HG03097 (cell line): ENCODE results near the gene CD109.
"Not testable (repeated sequence)": the region's sequence is repeated elsewhere in the genome, so short reads cannot be mapped to it uniquely, and the experiment has no call there.

Source experiments
- ATAC-seq: cut with Tn5 transposase; IDR thresholded peaks from one replicate; pipeline ENCODE4 v1.9.1; 2021; ENCODE audit not compliant: unreplicated experiment, low FRiP score

The CD109 gene

GRCh38 chr6:73774311-73774774, 78.3 kb downstream of the CD109 start:
- ATAC-seq, result peak; percentile 78

- ATAC-seq, result no peak
Observed at GRCh38 chr6:73779943-73780342, 83.9 kb downstream of the CD109 start.

- ATAC-seq, result no peak
Observed at GRCh38 chr6:73782911-73783310, 86.9 kb downstream of the CD109 start.

DNA sequence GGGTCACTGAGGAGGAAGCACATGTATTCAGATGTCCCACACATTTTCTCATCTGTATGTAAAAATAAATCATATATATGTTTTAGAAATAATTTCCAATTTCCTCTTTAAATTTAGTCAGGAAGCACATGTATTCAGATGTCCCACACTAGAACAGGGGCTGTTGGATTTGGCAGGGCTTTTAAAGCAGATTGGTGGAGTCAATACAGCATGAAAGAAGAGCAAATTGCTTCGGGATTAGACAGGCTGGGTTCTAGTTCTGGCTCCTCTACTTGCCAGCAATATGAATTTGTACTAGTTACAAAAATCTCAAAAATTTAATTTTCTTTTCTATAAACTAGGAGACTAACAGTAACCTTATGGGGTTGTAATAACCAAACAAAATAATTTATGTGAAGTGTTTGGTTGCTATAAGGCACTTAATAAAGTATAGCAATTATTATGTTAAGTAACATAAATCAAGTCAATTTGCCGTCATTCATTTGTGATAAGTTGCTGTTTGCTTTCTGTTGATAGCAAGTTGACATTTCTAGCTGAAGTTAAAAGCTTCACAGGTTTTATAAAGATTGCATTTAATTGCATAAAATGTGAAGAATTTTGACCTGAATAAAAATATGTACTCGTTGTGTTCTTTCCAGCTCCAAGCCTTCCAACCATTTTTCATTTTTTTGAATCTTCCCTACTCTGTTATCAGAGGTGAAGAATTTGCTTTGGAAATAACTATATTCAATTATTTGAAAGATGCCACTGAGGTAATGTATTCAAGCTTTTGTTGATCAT, 88.9 kb downstream of the CD109 start:
- no peak for ATAC-seq

DNA sequence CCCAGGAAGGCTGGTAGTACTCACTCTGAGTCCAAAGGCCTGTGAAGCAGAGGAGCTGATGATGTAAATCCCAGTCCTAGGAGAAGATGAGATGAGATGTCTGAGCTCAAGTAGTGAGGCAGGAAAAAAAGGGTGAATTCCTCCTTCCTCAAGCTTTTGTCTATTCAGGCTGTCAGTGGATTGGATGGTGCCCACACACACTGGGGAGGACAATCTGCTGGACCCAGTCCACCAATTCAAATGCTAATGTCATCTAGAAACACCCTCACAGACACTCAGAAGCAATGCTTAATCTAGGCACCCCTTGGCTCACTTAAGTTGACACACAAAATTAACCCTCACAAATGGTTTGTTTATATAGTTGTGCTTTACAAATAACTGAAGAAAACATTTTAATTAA, 94.6 kb downstream of the CD109 start:
- ATAC-seq, result no peak

- ATAC-seq, result no peak
Observed at GRCh38 chr6:73791336-73791735, 95.3 kb downstream of the CD109 start.

DNA sequence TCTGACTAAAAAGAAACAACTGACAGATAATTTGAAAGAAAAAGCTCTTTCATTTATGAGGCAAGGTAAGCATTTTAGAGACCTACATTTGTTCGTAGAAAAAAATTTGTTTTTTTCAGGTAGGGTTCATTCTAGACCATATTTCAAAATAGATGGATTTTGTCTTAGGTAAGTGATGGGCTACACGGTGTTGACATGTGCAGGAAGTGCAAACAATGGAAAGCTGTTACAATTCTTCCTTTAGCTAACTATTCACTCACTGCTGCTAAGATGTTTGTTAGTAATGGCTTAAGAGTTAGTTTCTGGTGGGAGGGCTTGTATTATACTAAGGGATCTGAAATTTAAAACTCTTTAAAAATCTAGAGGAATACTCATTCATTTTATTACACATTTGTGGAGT, 96.7 kb downstream of the CD109 start:
- ATAC-seq, result no peak

- no peak for ATAC-seq
Observed at GRCh38 chr6:73796881-73797280, 100.9 kb downstream of the CD109 start.

DNA sequence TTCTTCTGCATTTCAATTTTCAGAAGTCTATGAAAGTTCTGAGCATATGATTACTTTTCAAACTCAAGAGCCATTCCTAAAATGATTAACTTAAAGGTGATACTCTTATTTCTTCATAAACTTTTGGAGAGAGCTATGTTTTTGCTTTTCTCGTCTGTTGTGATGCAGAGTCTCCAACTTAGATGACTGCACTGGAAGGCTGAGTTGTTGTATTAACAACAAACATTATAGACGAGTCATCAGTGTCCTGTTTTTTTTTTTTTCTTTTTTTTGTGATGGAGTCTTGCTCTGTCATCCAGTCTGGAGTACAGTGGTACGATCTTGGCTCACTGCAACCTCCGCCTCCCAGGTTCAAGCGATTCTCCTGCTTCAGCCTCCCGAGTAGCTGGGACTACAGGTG, 101.9 kb downstream of the CD109 start:
- no peak for ATAC-seq

GRCh38 chr6:73798592-73798991, 102.6 kb downstream of the CD109 start:
- peak; percentile 72 for ATAC-seq

DNA sequence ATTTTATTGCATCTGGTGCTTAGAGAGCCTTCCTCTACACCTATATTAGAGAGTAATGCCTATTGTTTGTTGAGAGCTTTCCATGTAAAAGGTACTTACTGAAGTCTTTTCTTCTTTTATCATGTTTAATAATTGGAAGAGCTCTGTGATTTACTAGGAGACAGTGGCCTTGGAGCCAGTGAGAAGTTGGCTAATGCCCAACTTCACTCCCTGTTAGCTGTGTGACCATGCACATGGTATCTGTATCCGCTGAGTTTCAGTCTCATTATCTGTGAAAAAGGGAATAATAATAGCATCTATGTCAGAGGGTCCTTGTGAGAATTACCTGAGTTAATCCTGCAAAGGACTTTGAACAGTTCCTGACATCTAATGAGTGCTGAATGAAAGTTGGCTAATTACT, 105.0 kb downstream of the CD109 start:
- no peak for ATAC-seq

DNA sequence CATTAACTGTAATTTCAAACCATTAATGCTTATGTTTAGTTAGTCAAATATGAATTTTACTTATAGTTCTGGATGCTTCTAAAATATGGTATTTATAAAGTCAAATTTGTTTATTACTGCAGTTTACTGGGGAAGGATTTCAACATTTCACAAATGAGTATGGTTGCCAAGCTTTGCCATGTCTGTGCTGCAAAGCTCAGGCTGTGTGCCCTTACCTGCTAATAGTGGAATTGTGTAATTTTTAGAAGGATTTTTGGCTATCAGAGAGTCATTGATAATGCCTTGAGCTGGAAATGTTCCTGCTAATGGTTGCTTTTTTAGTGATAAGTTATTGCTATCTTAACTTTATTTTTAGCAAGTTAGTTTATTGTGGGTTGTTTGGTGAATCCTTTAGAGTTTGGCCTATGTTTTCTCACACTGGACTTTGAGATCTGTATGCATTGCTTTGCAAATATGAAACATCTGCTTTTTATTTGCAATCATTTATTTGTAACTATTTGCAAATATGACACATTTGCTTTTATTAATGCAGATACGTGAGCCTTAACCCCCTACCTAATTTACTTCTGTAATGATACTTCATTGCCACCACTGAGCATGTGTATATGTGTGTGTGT, 105.8 kb downstream of the CD109 start:
- no peak for ATAC-seq

DNA sequence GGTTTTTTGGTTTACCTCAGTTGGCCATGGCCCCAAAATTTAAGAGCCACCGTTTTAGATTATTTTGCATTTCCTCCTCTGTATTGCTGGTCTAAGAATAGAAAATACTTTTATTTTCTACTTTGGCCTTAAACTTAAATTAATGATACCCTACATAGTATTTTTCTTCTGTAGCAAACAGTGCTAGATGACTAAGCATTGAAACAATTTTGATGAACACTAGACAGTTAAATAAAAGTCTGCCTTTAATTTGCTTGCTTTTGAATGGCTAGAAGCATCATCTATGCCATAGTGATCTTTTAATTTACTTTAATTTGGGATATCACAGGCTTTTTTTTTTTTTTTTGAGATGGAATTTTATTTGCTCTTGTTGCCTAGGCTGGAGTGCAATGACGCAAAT, 106.4 kb downstream of the CD109 start:
- ATAC-seq, result no peak

DNA sequence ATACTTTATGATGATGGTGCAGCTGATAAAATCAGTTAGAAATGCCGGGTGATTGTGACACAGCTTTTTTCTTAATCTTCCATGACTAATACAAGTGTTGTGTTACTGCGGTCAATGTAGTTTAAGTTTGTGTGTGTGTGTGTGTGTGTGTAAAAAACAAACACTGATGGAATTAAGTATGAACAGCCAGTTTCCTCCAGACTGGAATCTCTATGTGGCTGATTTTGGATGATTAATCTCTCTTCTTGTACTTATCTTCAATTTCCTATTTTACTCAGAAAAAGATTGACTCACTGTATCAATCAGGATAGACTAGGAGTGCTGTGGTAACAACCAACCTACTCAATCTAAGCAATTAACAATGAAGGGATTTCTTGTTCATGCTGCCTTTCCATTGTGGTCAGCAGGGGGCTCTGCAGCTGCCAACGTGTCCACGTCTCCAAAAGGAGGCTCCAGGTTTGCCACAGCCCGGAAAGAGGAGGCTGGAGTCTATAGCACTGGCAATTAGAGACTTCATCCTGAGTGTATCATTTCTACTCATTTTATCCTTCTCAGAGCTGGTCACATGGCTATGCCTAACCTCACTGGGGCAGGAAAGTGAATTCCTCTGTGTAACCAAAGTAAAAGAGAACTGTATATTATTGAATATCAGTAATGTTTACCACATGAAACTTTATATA, 107.7 kb downstream of the CD109 start:
- no peak for ATAC-seq

- not testable (repeated sequence) for ATAC-seq
Observed at GRCh38 chr6:73805221-73805620, 109.2 kb downstream of the CD109 start.

GRCh38 chr6:73805982-73806381, 110.0 kb downstream of the CD109 start:
- ATAC-seq, result not testable (repeated sequence)

DNA sequence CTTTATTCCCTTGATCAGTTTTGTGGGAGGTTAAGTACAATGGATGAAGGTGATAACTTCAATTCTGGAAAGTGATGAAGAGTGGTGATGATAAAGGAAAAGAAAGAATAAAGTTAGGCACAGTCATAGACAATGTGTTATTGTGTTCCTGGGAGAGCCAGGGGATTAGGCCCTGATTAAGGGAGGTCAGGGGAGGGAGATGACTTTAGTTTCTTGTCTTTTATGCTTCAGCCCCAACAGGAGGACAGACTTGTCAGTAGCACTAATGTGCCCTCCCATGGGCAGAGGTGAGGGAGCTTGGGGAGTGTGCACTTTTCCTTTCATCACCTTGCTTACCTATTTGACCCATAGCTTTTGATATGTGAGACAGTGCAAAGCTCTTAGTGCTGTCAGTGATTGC, 115.7 kb downstream of the CD109 start:
- no peak for ATAC-seq

- ATAC-seq, result no peak
Observed at GRCh38 chr6:73817253-73817652, 121.2 kb downstream of the CD109 start.

DNA sequence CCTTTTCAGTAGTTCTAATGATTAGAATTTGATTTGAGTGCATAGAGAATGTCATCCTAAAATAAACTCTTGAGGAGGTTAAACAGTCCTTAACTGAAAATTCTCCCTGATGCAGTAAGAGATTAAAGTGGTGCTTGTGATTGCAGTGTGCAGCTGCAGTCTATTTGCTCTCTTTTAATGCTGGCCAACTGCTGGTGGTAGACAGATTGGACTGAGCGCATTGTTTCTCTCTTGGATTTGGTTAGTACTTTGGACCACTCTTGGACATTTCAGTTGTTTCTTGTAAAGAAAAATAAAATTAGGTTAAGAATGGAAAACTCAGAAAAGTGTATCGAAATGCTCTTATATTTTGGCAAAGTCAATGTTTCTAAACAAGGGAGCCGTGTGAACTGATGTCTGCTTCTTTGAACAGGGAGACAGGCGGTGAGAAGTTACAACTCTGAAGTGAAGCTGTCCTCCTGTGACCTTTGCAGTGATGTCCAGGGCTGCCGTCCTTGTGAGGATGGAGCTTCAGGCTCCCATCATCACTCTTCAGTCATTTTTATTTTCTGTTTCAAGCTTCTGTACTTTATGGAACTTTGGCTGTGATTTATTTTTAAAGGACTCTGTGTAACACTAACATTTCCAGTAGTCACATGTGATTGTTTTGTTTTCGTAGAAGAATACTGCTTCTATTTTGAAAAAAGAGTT, 127.2 kb downstream of the CD109 start:
- no peak for ATAC-seq

DNA sequence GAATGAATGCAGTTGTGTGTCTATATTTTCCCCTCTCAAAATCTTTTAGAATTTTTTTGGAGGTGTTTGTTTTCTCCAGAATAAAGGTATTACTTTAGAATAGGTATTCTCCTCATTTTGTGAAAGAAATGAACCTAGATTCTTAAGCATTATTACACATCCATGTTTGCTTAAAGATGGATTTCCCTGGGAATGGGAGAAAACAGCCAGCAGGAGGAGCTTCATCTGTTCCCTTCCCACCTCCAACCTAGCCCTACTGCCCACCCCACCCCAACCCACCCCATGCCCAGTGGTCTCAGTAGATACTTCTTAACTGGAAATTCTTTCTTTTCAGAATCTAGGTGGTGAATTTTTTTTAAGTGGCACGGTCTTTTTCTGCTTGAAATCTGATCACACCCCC, 127.8 kb downstream of the CD109 start:
- ATAC-seq, result no peak

GRCh38 chr6:73826571-73826970, 130.6 kb downstream of the CD109 start:
- no peak for ATAC-seq
